ENCODE measurements around the gene SIGLEC9.

Gene SIGLEC9

DNA sequence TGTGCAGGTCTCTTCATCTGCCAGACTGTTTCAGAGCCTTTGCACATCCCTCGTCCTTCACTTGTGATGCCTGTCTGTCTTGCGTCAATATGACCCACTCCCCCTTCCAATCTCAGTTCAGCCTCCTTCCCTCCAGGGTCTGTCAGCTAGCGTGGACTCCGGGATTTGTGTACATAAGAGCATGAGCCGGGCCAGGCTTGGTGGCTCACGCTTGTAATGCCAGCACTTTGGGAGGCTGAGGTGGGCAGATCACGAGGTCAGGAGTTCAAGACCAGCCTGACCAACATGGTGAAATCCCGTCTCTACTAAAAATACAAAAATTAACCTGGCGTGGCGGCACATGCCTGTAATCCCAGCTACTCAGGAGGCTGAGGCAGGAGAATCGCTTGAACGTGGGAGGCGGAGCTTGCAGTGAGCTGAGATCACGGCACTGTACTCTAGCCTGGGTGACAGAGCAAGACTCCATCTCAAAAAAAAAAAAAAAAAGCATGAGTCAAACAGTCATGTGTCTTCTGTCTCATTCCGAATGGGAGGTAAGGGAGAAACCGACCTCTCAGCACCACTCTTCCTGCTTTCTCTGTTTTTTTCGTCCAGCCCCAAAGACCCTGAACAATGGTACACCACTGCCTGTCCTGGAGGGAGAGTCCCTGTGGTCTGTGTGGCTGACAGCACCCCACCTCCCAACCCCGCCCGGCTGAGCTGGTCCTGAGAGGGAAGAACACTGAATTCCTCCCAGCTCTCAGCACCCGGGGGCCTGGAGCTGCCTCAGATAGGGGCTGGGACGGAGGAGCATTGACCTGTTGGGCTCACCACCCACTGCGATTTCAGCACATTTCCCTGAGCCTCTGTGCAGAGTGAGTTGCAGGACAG, 2.4 kb upstream of the SIGLEC9 start:
- Histone ChIP-seq H3K4me3 (ENCODE audit: insufficient read depth, low read depth, low read length) (no peak overlapping the region), H3K9me3 (ENCODE audit: control insufficient read depth, low read length) (no peaks in the 10 kb centered on the region), H3K36me3 (ENCODE audit: control insufficient read depth, insufficient read depth, low read length) (no peaks in the 10 kb centered on the region), H3K27me3 (ENCODE audit: control insufficient read depth, insufficient read depth, low read length, poor library complexity, severe bottlenecking) (no peaks in the 10 kb centered on the region), H3K4me1 (ENCODE audit: control insufficient read depth, insufficient read depth, low read length) (no peaks in the 10 kb centered on the region), H3K27ac (ENCODE audit: insufficient read depth, low read depth, low read length, poor library complexity, severe bottlenecking) (no peak overlapping the region)
- WGBS, 2 experiments, result 83 to 87% methylated on average over 22 of the region's 22 CpGs

DNA sequence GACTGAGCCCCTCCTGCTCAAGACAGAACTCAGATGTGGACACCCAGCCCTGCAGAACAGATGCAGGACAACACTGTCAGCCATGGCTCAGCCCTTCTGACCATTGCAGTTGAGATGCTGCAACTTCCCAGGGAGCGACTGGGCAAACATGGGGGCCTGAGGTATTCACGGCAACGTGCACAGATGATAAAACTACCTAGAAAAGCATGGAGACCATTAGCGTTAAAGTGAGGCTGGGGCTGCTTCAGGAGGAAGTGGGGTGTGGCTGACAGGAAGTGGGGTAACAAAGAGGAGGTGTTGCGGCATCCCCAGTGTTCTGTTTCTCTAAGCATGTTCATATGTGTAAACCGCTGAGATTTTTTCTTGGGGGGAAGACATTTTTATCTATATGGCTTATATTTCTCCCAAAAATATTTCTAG, 1.3 kb upstream of the SIGLEC9 start:
- H3K27ac ChIP-seq (ENCODE audit: insufficient read depth, low read depth, low read length, poor library complexity, severe bottlenecking), result no peak overlapping the region
- H3K36me3 ChIP-seq (ENCODE audit: control insufficient read depth, insufficient read depth, low read length), result no peaks in the 10 kb centered on the region
- no peaks in the 10 kb centered on the region for H3K9me3 ChIP-seq (ENCODE audit: control insufficient read depth, low read length)
- H3K4me3 ChIP-seq (ENCODE audit: insufficient read depth, low read depth, low read length), result no peak overlapping the region
- 90 to 91% methylated on average over 6 of the region's 6 CpGs for WGBS, 2 experiments
- H3K4me1 ChIP-seq (ENCODE audit: control insufficient read depth, insufficient read depth, low read length), result no peaks in the 10 kb centered on the region
- H3K27me3 ChIP-seq (ENCODE audit: control insufficient read depth, insufficient read depth, low read length, poor library complexity, severe bottlenecking), result no peaks in the 10 kb centered on the region

DNA sequence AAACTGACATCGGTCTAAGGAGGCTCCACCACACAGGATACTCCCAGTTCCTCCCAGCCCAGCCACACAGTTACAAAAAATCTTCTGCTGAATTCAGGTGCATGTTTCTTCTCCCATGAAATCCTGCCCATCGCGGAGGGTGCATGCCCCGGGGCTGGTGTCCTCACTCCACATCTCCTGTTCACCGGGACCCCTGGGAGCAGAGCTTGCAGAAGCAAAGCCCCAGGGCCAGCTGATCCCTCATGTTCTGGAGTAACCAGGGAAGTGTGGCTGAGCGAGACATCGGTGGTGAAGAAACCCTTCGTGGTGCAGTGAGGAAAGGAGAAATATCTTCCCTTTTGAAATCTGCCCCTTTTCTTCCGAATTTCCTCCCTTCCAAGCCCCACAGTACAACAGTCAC, 904 bp upstream of the SIGLEC9 start:
- Histone ChIP-seq H3K4me3 (ENCODE audit: insufficient read depth, low read depth, low read length) (no peak overlapping the region), H3K36me3 (ENCODE audit: control insufficient read depth, insufficient read depth, low read length) (no peaks in the 10 kb centered on the region), H3K27me3 (ENCODE audit: control insufficient read depth, insufficient read depth, low read length, poor library complexity, severe bottlenecking) (no peaks in the 10 kb centered on the region), H3K9me3 (ENCODE audit: control insufficient read depth, low read length) (no peaks in the 10 kb centered on the region), H3K27ac (ENCODE audit: insufficient read depth, low read depth, low read length, poor library complexity, severe bottlenecking) (no peak overlapping the region), H3K4me1 (ENCODE audit: control insufficient read depth, insufficient read depth, low read length) (no peaks in the 10 kb centered on the region)
- 92 to 94% methylated on average over 9 of the region's 9 CpGs for WGBS, 2 experiments

DNA sequence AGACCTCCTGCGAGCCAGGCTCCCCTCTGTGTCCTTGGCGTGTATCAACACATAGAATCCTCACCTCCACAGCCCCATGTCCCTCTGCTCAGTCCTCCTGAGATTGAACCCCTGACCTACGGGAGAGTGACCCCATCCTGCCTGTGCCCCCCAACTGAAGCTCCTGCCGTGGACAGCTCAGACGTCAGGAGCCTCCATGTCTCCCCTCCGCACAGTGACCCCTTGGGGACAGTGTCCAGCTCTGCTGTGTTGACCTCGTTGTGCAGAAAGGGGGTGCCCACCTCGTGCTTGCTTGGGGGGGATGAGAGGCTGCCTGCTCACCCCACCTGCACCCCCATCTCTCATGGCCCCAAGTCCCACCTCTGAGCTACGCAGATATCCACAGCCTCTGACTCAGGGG, 490 bp upstream of the SIGLEC9 start:
- WGBS, 2 experiments, result 91 to 94% methylated on average over 9 of the region's 9 CpGs
- Histone ChIP-seq H3K9me3 (ENCODE audit: control insufficient read depth, low read length) (no peaks in the 10 kb centered on the region), H3K27ac (ENCODE audit: insufficient read depth, low read depth, low read length, poor library complexity, severe bottlenecking) (no peak overlapping the region)

DNA sequence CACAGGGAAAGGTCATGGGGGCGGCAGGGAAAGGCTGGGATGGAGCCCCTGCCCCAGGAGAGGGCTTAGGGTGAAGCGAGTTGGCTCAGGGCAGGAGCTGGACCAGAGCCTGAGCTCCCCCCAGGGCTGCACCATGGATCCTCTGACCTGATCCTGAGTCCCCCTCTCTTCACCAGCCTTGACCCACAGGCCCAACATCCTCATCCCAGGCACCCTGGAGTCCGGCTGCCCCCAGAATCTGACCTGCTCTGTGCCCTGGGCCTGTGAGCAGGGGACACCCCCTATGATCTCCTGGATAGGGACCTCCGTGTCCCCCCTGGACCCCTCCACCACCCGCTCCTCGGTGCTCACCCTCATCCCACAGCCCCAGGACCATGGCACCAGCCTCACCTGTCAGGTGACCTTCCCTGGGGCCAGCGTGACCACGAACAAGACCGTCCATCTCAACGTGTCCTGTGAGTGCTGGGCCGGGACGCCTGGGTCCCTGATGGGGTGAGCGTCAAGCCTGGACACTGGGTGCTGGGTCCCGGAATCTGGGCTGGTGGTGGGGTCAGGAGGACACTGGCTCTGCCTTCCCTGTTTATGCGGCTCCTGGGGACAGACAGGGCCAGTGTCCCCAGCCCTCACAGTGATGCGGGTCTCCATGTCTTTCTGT, 842 bp downstream of the SIGLEC9 start:
- H3K4me1 ChIP-seq (ENCODE audit: control insufficient read depth, insufficient read depth, low read length), result no peaks in the 10 kb centered on the region
- no peaks in the 10 kb centered on the region for H3K9me3 ChIP-seq (ENCODE audit: control insufficient read depth, low read length)
- no peaks in the 10 kb centered on the region for H3K36me3 ChIP-seq (ENCODE audit: control insufficient read depth, insufficient read depth, low read length)
- WGBS, 2 experiments, result 90 to 93% methylated on average over 16 of the region's 16 CpGs
- no peak overlapping the region for H3K4me3 ChIP-seq (ENCODE audit: insufficient read depth, low read depth, low read length)
- no peak overlapping the region for H3K27ac ChIP-seq (ENCODE audit: insufficient read depth, low read depth, low read length, poor library complexity, severe bottlenecking)
- no peaks in the 10 kb centered on the region for H3K27me3 ChIP-seq (ENCODE audit: control insufficient read depth, insufficient read depth, low read length, poor library complexity, severe bottlenecking)

More for the DNA sequence above, 490 bp upstream of the SIGLEC9 start:
- Histone ChIP-seq H3K27me3 (ENCODE audit: control insufficient read depth, insufficient read depth, low read length, poor library complexity, severe bottlenecking) (no peaks in the 10 kb centered on the region), H3K36me3 (ENCODE audit: control insufficient read depth, insufficient read depth, low read length) (no peaks in the 10 kb centered on the region), H3K4me1 (ENCODE audit: control insufficient read depth, insufficient read depth, low read length) (no peaks in the 10 kb centered on the region), H3K4me3 (ENCODE audit: insufficient read depth, low read depth, low read length) (no peak overlapping the region)

DNA sequence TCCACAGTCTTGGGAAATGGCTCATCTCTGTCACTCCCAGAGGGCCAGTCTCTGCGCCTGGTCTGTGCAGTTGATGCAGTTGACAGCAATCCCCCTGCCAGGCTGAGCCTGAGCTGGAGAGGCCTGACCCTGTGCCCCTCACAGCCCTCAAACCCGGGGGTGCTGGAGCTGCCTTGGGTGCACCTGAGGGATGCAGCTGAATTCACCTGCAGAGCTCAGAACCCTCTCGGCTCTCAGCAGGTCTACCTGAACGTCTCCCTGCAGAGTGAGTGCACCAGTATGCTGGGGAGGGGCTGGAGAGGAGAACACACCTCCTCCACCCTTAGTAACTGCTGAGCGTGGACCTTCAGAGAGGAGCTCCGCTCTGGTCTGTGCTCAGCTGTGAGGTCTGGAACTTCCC, 2.3 kb downstream of the SIGLEC9 start:
- 77 to 85% methylated on average over 6 of the region's 6 CpGs for WGBS, 2 experiments
- Histone ChIP-seq H3K4me1 (ENCODE audit: control insufficient read depth, insufficient read depth, low read length) (no peaks in the 10 kb centered on the region), H3K27me3 (ENCODE audit: control insufficient read depth, insufficient read depth, low read length, poor library complexity, severe bottlenecking) (no peaks in the 10 kb centered on the region), H3K27ac (ENCODE audit: insufficient read depth, low read depth, low read length, poor library complexity, severe bottlenecking) (no peak overlapping the region), H3K4me3 (ENCODE audit: insufficient read depth, low read depth, low read length) (no peak overlapping the region), H3K36me3 (ENCODE audit: control insufficient read depth, insufficient read depth, low read length) (no peaks in the 10 kb centered on the region), H3K9me3 (ENCODE audit: control insufficient read depth, low read length) (no peaks in the 10 kb centered on the region)

DNA sequence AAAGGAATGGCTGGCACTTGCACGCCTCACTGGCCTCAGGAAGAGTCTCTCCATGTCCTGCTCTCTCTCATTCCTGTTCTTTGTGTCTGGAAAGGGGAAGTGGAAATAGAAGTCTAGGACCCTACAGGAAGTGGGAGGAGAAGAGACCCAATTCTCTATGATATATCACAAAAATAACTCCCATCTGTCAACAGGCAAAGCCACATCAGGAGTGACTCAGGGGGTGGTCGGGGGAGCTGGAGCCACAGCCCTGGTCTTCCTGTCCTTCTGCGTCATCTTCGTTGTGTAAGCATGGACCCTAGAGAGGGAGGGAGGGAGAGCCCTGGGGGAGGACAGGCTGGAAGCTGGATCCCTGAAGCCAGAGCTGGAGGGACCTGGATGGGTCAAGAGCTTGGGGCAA, 3.0 kb downstream of the SIGLEC9 start:
- no peak overlapping the region for H3K27ac ChIP-seq (ENCODE audit: insufficient read depth, low read depth, low read length, poor library complexity, severe bottlenecking)
- 89 to 90% methylated on average over 4 of the region's 4 CpGs for WGBS, 2 experiments
- no peaks in the 10 kb centered on the region for H3K36me3 ChIP-seq (ENCODE audit: control insufficient read depth, insufficient read depth, low read length)
- no peaks in the 10 kb centered on the region for H3K9me3 ChIP-seq (ENCODE audit: control insufficient read depth, low read length)
- no peak overlapping the region for H3K4me3 ChIP-seq (ENCODE audit: insufficient read depth, low read depth, low read length)
- H3K4me1 ChIP-seq (ENCODE audit: control insufficient read depth, insufficient read depth, low read length), result no peaks in the 10 kb centered on the region
- H3K27me3 ChIP-seq (ENCODE audit: control insufficient read depth, insufficient read depth, low read length, poor library complexity, severe bottlenecking), result no peaks in the 10 kb centered on the region

DNA sequence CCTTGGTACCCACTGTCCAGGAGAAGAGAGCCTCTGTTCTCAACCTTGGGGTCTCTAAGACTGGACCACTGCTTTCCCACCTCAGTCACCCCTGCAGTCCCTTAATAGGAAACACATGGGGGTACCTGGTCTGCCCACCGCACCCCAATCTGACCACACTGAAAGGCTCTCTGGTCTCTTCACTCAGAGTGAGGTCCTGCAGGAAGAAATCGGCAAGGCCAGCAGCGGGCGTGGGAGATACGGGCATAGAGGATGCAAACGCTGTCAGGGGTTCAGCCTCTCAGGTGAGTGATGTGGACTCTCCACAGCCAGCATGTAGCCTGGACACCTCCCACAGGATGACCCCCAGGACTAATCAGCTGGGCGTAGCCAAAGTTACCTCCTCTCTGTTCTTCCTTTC, 3.5 kb downstream of the SIGLEC9 start:
- H3K4me1 ChIP-seq (ENCODE audit: control insufficient read depth, insufficient read depth, low read length), result no peaks in the 10 kb centered on the region
- H3K27me3 ChIP-seq (ENCODE audit: control insufficient read depth, insufficient read depth, low read length, poor library complexity, severe bottlenecking), result no peaks in the 10 kb centered on the region
- 91 to 94% methylated on average over 7 of the region's 7 CpGs for WGBS, 2 experiments

DNA sequence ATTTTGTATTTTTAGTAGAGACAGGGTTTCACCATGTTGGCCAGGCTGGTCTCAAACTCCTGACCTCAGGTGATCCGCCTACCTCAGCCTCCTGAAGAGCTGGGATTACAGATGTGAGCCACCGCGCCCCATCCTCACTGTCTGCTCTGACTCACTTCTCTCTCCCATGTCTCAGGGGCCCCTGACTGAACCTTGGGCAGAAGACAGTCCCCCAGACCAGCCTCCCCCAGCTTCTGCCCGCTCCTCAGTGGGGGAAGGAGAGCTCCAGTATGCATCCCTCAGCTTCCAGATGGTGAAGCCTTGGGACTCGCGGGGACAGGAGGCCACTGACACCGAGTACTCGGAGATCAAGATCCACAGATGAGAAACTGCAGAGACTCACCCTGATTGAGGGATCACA, 5.0 kb downstream of the SIGLEC9 start:
- Histone ChIP-seq H3K36me3 (ENCODE audit: control insufficient read depth, insufficient read depth, low read length) (no peaks in the 10 kb centered on the region), H3K9me3 (ENCODE audit: control insufficient read depth, low read length) (no peaks in the 10 kb centered on the region), H3K27ac (ENCODE audit: insufficient read depth, low read depth, low read length, poor library complexity, severe bottlenecking) (no peak overlapping the region), H3K4me1 (ENCODE audit: control insufficient read depth, insufficient read depth, low read length) (no peaks in the 10 kb centered on the region), H3K4me3 (ENCODE audit: insufficient read depth, low read depth, low read length) (no peak overlapping the region), H3K27me3 (ENCODE audit: control insufficient read depth, insufficient read depth, low read length, poor library complexity, severe bottlenecking) (no peaks in the 10 kb centered on the region)
- WGBS, 2 experiments, result 91% methylated on average over 8 of the region's 8 CpGs

More for the DNA sequence above, 3.5 kb downstream of the SIGLEC9 start:
- H3K36me3 ChIP-seq (ENCODE audit: control insufficient read depth, insufficient read depth, low read length), result no peaks in the 10 kb centered on the region
- H3K4me3 ChIP-seq (ENCODE audit: insufficient read depth, low read depth, low read length), result no peak overlapping the region
- no peaks in the 10 kb centered on the region for H3K9me3 ChIP-seq (ENCODE audit: control insufficient read depth, low read length)
- no peak overlapping the region for H3K27ac ChIP-seq (ENCODE audit: insufficient read depth, low read depth, low read length, poor library complexity, severe bottlenecking)

DNA sequence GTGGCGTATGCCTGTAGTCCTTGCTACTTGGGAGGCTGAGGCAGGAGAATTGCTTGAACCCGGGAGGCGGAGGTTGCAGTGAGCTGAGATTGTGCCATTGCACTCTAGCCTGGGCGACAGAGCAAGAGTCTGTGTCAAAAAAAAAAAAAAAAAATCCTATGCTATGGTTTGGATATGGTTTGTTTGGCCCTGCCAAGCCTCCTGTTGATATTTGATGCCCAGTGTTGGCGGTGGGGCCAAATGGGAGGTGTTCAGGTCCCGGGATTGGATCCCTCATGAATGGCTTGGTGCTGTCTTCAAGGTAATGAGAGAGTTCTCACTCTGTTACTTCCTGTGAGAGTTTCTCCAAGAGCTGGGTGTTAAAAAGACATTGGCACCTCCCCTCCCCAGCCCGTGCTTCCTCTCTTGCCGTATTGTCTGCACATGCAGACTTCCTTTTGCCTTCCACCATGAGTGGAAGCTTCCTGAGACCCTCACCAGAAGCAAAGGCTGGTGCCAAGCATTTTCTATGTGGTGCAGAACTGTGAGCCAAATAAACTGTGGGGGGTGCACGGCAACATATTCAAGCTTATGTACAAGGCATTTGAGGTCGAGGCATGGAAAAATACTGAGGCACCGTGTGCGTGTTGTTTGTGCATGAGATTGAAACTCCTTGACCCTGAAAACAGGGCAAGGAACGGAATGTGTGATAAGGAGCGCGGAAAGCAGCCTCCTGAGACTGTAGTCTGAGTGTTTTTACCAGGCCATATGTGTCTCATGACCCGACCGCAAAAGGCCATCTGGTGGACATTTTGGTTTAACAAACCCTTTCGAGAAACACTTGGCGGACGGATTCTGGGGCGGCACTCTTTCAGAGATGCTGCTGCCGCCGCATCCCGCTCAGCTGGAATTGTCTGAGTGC, 7.3 kb downstream of the SIGLEC9 start:
- no peaks in the 10 kb centered on the region for H3K9me3 ChIP-seq (ENCODE audit: control insufficient read depth, low read length)
- H3K4me3 ChIP-seq (ENCODE audit: insufficient read depth, low read depth, low read length), result no peak overlapping the region
- H3K27me3 ChIP-seq (ENCODE audit: control insufficient read depth, insufficient read depth, low read length, poor library complexity, severe bottlenecking), result no peaks in the 10 kb centered on the region
- no peaks in the 10 kb centered on the region for H3K36me3 ChIP-seq (ENCODE audit: control insufficient read depth, insufficient read depth, low read length)
- 90 to 91% methylated on average over 24 of the region's 24 CpGs for WGBS, 2 experiments
- no peaks in the 10 kb centered on the region for H3K4me1 ChIP-seq (ENCODE audit: control insufficient read depth, insufficient read depth, low read length)
- no peak overlapping the region for H3K27ac ChIP-seq (ENCODE audit: insufficient read depth, low read depth, low read length, poor library complexity, severe bottlenecking)

All from ectodermal cell (in vitro differentiated cells).